Activated CD8-positive, alpha-beta memory T cell treated with anti-CD3 and anti-CD28 coated beads, Interleukin-2, amount 50 U/mL, for 48 hours (primary cell): Measurements from ENCODE around the gene PZP.

Experiments used
- DNase-seq: peaks from one replicate; pipeline ENCODE4 v3.0.0-alpha.2; 2020

Gene PZP

GRCh38 chr12:9122091-9122609 is 86.0 kb downstream of the PZP start:
- DNase-seq, result no peak

DNA sequence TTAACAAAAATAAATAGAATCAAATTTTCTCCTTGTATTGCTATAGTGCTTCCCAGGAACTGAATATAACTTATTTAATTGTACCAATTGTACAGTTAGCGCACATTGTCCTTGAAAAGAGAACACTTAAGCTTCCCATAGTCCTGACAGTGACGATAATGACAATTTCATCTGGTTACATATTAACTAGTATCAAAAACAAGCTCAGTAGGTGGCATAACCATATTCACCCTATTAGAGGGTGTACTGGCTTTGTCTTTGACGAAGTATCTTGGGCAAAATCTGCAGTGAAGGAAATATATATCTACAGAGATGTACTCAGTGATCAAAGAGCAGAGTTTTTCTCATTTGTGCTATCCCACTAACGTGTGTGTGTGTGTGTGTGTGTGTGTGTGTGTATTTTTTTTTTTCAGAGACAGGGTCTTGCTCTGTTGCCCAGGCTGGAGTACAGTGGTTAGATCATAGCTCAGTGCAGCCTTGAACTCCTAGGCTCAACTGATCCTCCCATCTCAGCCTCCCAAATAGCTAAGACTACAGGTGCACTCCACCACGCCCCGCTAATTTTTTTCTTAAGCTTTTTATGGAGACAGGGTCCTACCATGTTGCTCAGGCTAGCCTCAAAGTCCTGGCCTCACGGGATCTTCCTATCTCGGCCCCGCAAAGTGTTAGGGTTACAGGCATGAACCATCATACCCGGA is 87.6 kb downstream of the PZP start:
- no peak for DNase-seq

- no peak for DNase-seq
Measured at GRCh38 chr12:9118158-9118557, 90.0 kb downstream of the PZP start.

- DNase-seq, result no peak
Measured at GRCh38 chr12:9115731-9116559, 92.2 kb downstream of the PZP start, which contains the start of gene A2M. Gene A2M, minus strand, starts transcription at chr12:9115919. Its CDS starts 70 bp downstream, at chr12:9115849.

DNA sequence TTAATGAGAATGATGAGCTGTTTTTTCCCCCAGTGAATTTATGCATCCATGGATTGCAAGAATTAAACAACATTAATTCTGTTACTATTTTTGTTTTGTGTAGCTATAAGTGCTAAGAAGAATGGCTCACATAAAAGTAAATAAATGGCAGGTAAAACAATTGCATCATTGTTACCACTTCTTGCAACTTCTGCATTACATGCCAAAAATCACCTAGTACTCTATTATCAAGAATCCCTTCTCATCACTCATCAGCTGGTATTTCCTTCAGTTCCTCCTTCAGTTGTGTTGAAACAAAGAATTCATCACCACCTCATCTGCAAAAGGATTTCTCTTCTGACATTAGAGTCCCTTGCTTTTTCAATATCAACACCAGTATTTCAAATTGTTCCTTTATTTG is 93.2 kb downstream of the PZP start:
- DNase-seq, result no peak

DNA sequence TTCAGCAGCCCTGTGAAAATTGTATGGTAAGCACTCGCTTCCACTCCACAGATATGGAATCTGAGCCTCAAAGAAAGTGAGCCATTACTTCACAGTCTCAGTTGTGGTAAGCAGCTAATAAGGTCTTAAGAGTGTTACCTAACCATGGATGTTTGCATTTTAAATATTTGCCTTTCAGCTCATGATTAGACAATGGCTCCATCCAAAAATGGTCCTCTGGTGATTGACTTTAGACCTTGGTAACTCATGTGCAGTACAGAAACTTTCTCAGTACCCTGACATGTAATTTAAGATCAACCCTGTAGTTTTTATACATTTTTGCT is 94.2 kb downstream of the PZP start:
- DNase-seq, result no peak

GRCh38 chr12:9113296-9113986 is 94.8 kb downstream of the PZP start:
- no peak for DNase-seq

- DNase-seq, result no peak
Measured at GRCh38 chr12:9112076-9112853, 95.9 kb downstream of the PZP start.

DNA sequence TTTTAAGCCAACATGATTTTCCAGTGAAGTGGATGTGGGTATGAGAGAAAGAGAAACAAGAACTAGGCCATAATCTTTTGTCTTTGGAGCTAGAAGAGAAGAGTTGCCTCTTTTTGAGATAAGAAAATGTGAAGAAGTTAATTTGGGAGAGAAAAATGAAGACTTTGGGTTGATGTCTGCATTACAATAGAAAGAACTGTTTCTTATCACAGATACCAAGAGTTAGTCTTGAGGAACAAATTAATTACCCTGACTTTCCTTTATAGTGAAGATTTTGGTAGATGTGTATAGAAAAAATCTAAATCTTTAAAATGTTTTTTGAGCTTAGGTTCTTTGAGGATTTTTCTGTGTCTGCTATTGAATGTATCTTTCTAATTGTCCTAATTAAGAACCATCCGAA is 96.7 kb downstream of the PZP start:
- no peak for DNase-seq

DNA sequence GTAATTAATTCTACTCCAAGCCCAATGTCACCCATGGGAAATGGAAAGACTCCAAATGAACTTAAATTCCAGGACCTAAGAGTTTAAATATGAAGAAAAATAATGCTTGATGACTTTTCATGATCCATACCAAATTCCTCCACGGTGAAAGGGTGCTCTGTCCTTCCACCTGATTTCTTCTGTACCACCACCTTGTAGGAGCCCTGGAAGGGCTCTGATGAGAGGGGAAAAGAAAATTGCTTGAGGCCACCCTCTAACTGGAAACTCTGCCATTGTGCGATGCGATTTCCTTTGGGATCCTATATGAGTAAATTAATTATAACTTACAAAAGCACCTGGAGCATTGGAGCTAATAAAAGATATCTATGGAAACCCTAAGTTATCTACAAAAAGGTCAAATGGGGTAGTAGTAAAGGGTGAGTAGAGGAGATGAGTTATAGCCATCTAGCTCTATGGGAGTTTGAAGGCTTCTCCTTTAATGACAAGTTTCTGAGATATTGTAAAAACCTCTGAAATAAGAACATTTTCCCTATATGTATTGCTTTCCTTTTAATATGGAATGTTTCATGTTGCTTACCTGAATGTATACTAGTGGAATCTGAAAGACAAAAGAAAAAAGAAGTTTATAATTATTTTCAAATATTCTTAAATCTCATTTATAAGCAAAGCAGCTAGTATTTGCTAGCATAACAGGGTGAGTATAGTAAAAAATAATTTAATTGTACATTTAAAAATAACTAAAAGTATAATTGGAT is 98.3 kb downstream of the PZP start:
- DNase-seq, result no peak

DNA sequence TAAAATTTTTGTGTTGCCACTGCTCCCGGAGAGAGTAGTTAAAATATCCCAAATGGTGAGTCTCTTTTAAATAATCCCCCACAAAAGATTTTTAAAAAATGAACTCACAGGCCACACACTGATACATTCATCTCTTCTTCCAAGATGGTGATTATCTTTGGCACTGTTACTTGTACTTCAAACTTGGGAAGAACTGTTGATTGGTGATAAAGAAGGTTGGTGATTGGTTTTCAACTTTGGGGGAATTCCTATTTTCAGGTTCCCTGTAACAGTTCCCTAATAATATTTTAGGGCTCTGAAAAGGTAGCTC is 99.0 kb downstream of the PZP start:
- DNase-seq, result no peak

DNA sequence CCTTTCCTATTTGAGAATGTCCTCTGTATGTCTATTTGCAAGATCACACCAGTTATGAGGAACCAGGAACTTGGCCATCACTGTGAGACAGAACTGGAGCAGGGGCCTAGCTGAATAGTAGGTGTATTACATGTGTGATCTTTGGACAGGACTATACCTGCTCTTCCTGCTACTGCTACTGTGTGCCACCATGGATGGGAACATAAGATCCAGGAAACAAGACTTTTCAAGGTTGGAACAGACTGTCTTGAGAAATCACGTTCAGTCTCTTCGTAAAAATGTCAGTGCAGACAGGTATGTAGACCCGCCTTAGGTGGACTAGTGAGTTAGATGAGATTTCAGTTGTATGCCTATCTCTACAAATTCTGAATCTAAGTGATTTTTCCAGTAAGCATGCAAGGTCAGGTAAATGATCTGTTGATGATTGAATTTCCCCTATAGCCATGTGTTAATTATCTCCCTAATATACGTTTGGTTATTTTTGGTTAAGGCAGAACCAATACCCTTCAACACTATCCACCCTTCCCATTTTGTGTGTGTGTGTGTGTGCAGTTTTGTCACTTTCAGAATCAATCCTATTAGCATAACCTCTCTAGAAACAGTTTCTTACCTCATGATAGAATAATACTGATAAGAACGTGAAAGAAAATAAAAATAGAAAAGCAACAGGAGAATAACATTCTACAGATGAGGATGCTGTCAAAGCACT is 99.5 kb downstream of the PZP start:
- DNase-seq, result no peak

- DNase-seq, result no peak
Measured at GRCh38 chr12:9107542-9107873, 100.7 kb downstream of the PZP start.

- no peak for DNase-seq
Measured at GRCh38 chr12:9106610-9107541, 101.3 kb downstream of the PZP start.

- DNase-seq, result no peak
Measured at GRCh38 chr12:9106067-9106466, 102.1 kb downstream of the PZP start.

GRCh38 chr12:9104767-9105423 is 103.3 kb downstream of the PZP start:
- DNase-seq, result no peak

GRCh38 chr12:9104087-9104486 is 104.1 kb downstream of the PZP start:
- DNase-seq, result no peak

DNA sequence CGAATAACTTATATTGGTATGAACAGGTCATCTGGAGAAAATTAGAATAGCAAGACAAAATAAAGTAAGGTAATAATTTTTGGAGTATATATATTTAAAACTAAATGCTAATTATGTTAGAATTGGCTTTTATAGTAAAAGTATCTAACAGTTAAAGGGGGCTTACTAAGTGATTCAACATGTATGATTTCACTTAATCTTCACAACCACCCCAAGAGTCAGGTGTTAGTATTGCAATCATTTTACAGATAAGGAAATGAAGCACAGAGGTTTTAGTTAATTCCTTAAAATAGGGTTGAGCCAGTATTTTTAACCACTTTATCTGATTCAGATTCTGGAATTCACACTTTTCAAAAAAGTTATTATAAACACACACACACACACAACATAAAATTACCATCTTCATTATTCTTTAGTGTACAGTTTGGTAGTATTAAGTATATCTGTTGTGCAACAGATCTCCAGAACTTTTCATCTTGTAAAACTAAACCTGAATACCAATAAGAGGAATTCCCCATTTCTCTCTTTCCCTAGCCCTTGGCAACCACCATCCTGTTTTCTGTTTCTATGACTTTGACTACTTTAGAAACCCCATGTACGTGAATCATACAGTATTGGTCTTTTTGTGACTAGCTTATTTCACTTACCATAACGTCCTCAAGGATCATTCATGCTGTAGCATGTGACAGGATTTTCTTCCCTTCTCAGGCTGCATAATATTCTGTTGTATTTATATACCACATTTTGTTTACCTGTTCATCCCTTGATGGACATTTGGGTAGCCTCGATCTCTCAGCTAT is 104.9 kb downstream of the PZP start:
- DNase-seq, result no peak

DNA sequence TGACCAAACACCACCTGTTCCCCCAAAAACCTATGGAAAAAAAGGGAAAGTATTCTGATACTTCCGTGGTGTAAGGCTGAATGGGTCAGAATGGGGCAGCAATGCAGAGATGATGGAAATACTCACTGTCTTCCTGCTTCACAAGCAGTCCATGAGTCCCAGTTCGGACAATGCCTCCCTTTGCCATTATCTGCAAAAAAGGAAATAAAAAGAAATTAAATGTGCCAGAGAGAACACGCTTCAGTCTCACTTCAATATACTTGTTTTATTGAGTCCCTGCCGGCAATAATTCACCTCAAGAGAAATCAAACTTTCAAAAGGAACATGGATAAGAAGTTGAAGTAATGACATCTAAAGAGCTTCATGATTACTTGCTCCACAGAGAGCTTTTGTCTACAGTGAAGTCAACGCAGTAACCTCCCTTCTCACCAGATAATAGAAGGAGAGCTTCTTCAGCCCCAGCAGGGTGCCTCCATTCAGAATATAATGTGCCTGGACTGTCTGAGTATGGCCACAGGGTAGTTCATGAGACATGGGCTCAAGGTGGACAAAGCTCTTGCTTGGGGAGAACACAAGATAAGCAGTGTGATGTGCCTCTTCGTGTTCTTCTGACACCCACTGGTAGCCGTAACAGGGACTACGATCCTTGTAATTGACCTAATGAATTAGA is 107.0 kb downstream of the PZP start:
- no peak for DNase-seq
